HepG2 (cell line): ENCODE measurements around the gene GPT2. TPM values are rescaled to one million over a fixed set of nuclear protein-coding genes. Genes with fewer than 3 reads are reported as not detected.

Experiments used
- ARNTL ChIP-seq: sonication (generic); formaldehyde crosslinking; IDR thresholded peaks from 2 replicates; pipeline ENCODE4 v1.4.0; 2020; ENCODE audit warnings: mild to moderate bottlenecking, missing genetic modification reagents
- BORCS8-MEF2B ChIP-seq: sonication (generic); formaldehyde crosslinking; IDR thresholded peaks from 2 replicates; pipeline ENCODE4 v1.8.0; 2022; ENCODE audit warnings: mild to moderate bottlenecking, missing genetic modification reagents
- CBX5 ChIP-seq: sonication (generic); formaldehyde crosslinking; IDR thresholded peaks from 2 replicates; pipeline ENCODE4 v1.4.0; 2020; ENCODE audit warnings: missing genetic modification reagents, borderline replicate concordance
- CC2D1A ChIP-seq: sonication (generic); formaldehyde crosslinking; IDR thresholded peaks from 2 replicates; pipeline ENCODE4 v1.8.1; 2023; ENCODE audit warnings: mild to moderate bottlenecking, missing genetic modification reagents
- CCDC6 ChIP-seq: sonication (generic); formaldehyde crosslinking; IDR thresholded peaks from 2 replicates; pipeline ENCODE4 v1.8.1; 2022; ENCODE audit warnings: mild to moderate bottlenecking, missing genetic modification reagents, moderate library complexity
- CHD2 ChIP-seq: IDR thresholded peaks from 2 replicates; pipeline ENCODE4 v1.6.1; 2011; ENCODE audit warnings: low read depth, low read length, improper control_type of control experiment
- E2F2 ChIP-seq: sonication (generic); formaldehyde crosslinking; IDR thresholded peaks from 2 replicates; pipeline ENCODE4 v1.4.0; 2020; ENCODE audit warnings: missing genetic modification reagents, borderline replicate concordance
- ERF ChIP-seq: IDR thresholded peaks from 2 replicates; pipeline ENCODE4 v1.6.1; 2018; ENCODE audit warnings: missing biosample characterization, missing genetic modification reagents
- FOSL1 ChIP-seq: sonication (generic); formaldehyde crosslinking; IDR thresholded peaks from 2 replicates; pipeline ENCODE4 v1.9.0; 2021; ENCODE audit warnings: missing genetic modification reagents, borderline replicate concordance
- MXD4 ChIP-seq: IDR thresholded peaks from 2 replicates; pipeline ENCODE4 v1.6.1; 2016; ENCODE audit warnings: mild to moderate bottlenecking, missing biosample characterization, missing genetic modification reagents
- NFATC3 ChIP-seq: sonication (generic); formaldehyde crosslinking; IDR thresholded peaks from 2 replicates; pipeline ENCODE4 v1.5.1; 2020; ENCODE audit warnings: mild to moderate bottlenecking, missing genetic modification reagents
- NKX3-1 ChIP-seq: sonication (generic); formaldehyde crosslinking; IDR thresholded peaks from 2 replicates; pipeline ENCODE4 v1.5.0; 2020; ENCODE audit warnings: missing genetic modification reagents
- RXRA ChIP-seq: sonication (generic); formaldehyde crosslinking; IDR thresholded peaks from 2 replicates; pipeline ENCODE4 v1.5.1; 2020; ENCODE audit warnings: missing genetic modification reagents
- STAG1 ChIP-seq: sonication (generic); formaldehyde crosslinking; IDR thresholded peaks from 2 replicates; pipeline ENCODE4 v1.4.0; 2020; ENCODE audit warnings: missing genetic modification reagents
- TCF7 ChIP-seq: sonication (generic); IDR thresholded peaks from 2 replicates; pipeline ENCODE4 v1.6.1; 2016; ENCODE audit warnings: antibody characterized with exemption, low read depth
- TGIF2 ChIP-seq: IDR thresholded peaks from 2 replicates; pipeline ENCODE4 v1.6.1; 2016; ENCODE audit warnings: control low read depth, missing compliant biosample characterization
- ZBTB21 ChIP-seq: sonication (generic); formaldehyde crosslinking; IDR thresholded peaks from 2 replicates; pipeline ENCODE4 v1.4.0; 2020; ENCODE audit warnings: missing genetic modification reagents
- ZFP1 ChIP-seq: IDR thresholded peaks from 2 replicates; pipeline ENCODE4 v1.6.1; 2016
- ZGPAT ChIP-seq: IDR thresholded peaks from 2 replicates; pipeline ENCODE4 v1.6.1; 2016; ENCODE audit warnings: mild to moderate bottlenecking
- ZNF260 ChIP-seq: sonication (generic); formaldehyde crosslinking; IDR thresholded peaks from 2 replicates; pipeline ENCODE4 v1.4.0; 2020; ENCODE audit warnings: missing genetic modification reagents, low read depth, mild to moderate bottlenecking, borderline replicate concordance
- ZNF644 ChIP-seq: IDR thresholded peaks from 2 replicates; pipeline ENCODE4 v1.6.1; 2016; ENCODE audit warnings: low read depth
- polyA plus RNA-seq, 8 experiments: library from polyadenylated mRNA; depleted of rRNA in 3 of 8; stranded (reverse) in 7 of 8; unstranded in 1 of 8; fragments of >200 nt; fragmentation: Illumina TruSeq in 4 of 8; extraction: Trizol in 4 of 8; gene quantifications; 2 replicates each; pipeline versions ENCODE4 v1.2.1 to v1.2.3, GENCODE V29; 2011 to 2016; ENCODE audit warnings: low read depth in 4 of 8, missing spikeins in 1 of 8, mixed read lengths in 1 of 8; ENCODE audit not compliant: insufficient read depth in 1 of 8
- total RNA-seq, 5 experiments: library from RNA; depleted of rRNA; stranded (reverse); fragments of >200 nt; fragmentation: Illumina TruSeq; extraction: Trizol; gene quantifications; 2 replicates each; pipeline ENCODE4 v1.2.3, GENCODE V29; 2016; ENCODE audit warnings: low read depth in 1 of 5
- TF ChIP-seq, protein P1 (sequence below), 2 experiments: sonication (generic) in 1 of 2; formaldehyde crosslinking in 1 of 2; IDR thresholded peaks; 2 replicates each; pipeline versions ENCODE4 v1.4.0 to v1.6.1; 2016 to 2020; ENCODE audit warnings: borderline replicate concordance in 1 of 2, low read depth in 1 of 2, mild to moderate bottlenecking in 1 of 2, missing genetic modification reagents in 1 of 2
- TF ChIP-seq, protein P2 (sequence below): sonication (generic); formaldehyde crosslinking; IDR thresholded peaks from 2 replicates; pipeline ENCODE4 v1.5.1; 2020; ENCODE audit warnings: mild to moderate bottlenecking, missing genetic modification reagents, moderate library complexity

The GPT2 gene
- total and polyA plus RNA-seq, 2 of the 13 experiments (the other 11 are each of a cell fraction or from before 2014, with no cell fraction given), result 138 to 267 TPM

- TF ChIP-seq, protein P1, sequence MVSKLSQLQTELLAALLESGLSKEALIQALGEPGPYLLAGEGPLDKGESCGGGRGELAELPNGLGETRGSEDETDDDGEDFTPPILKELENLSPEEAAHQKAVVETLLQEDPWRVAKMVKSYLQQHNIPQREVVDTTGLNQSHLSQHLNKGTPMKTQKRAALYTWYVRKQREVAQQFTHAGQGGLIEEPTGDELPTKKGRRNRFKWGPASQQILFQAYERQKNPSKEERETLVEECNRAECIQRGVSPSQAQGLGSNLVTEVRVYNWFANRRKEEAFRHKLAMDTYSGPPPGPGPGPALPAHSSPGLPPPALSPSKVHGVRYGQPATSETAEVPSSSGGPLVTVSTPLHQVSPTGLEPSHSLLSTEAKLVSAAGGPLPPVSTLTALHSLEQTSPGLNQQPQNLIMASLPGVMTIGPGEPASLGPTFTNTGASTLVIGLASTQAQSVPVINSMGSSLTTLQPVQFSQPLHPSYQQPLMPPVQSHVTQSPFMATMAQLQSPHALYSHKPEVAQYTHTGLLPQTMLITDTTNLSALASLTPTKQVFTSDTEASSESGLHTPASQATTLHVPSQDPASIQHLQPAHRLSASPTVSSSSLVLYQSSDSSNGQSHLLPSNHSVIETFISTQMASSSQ (IDR thresholded peaks at IDR 0.05; ENCODE audit: low read depth), result 0 out of 2 replicates have a peak, but pooled peaks have one; percentile 69
- TF ChIP-seq, protein P1 (CRISPR knock-in tag; IDR thresholded peaks at IDR 0.05; ENCODE audit: borderline replicate concordance), result peak; percentile 64; the same call in 1 of the 2 replicates
- TF ChIP-seq E2F2 (CRISPR knock-in tag) (no peak), CC2D1A (CRISPR knock-in tag) (no peak), RXRA (CRISPR knock-in tag) (peak; percentile 92; the same call in 1 of the 2 replicates), BORCS8-MEF2B (peak; percentile 61; the same call in 1 of the 2 replicates), ZBTB21 (CRISPR knock-in tag) (peak; percentile 85), CCDC6 (CRISPR knock-in tag) (peak; percentile 81), ZNF260 (CRISPR knock-in tag) (no peak; the same call in 1 of the 2 replicates), CBX5 (peak; percentile 66; the same call in 1 of the 2 replicates), MXD4 (CRISPR knock-in tag) (peak; percentile 72; the same call in 1 of the 2 replicates), ARNTL (CRISPR knock-in tag) (peak; percentile 92; the same call in 1 of the 2 replicates), TGIF2 (peak; percentile 93), FOSL1 (CRISPR knock-in tag) (no peak; the same call in 1 of the 2 replicates), ZNF644 (CRISPR knock-in tag) (0 out of 2 replicates have a peak, but pooled peaks have one; percentile 77), ZFP1 (CRISPR knock-in tag) (0 out of 2 replicates have a peak, but pooled peaks have one; percentile 42), NKX3-1 (CRISPR knock-in tag) (no peak), CHD2 (no peak), ERF (CRISPR knock-in tag) (peak; percentile 99), NFATC3 (CRISPR knock-in tag) (0 out of 2 replicates have a peak, but pooled peaks have one; percentile 55), ZGPAT (peak; percentile 97), TCF7 (peak; percentile 56; the same call in 1 of the 2 replicates), STAG1 (peak; percentile 19; the same call in 1 of the 2 replicates)
- TF ChIP-seq, protein P2, sequence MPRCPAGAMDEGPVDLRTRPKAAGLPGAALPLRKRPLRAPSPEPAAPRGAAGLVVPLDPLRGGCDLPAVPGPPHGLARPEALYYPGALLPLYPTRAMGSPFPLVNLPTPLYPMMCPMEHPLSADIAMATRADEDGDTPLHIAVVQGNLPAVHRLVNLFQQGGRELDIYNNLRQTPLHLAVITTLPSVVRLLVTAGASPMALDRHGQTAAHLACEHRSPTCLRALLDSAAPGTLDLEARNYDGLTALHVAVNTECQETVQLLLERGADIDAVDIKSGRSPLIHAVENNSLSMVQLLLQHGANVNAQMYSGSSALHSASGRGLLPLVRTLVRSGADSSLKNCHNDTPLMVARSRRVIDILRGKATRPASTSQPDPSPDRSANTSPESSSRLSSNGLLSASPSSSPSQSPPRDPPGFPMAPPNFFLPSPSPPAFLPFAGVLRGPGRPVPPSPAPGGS (CRISPR knock-in tag), result peak; percentile 75; the same call in 1 of the 2 replicates
Measured at GRCh38 chr16:46882304-46882939, 1.7 kb upstream of the GPT2 start (continued).
